ENCODE data around the gene IL12RB2.

DNA sequence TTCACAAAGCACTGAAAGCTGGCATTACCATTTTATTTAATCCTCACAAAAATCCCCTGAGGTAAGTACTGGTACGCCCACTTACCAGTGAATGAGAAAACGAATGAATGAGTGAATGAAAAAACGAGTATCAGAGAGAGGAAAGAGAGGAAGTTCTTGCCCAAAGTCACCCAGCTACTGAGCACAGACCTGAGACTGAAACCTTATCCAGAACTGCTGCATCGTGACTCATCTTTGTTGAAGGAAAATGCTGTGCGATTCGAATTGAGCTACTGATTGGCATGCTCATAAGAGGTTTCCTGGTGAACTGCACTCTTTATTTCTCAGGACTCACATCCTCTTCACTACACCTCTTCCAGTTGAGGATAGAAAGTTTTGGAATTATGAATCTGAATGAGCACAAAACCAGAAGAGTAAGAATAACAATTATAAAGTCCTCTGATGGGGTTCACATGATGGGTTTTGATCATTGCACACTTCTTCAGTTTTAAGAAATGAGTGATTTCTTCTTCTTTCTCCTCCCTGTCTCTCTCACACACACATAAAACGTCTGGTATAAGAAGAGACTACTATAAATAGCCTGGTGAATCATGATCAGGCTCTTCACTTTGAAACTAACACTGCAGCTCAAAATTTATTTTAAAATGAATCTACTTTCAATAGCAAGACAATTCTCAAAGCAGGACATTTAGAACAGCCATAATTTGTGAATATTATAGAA lies 32.1 kb downstream of the IL12RB2 start:
- TF ChIP-seq, protein P1, sequence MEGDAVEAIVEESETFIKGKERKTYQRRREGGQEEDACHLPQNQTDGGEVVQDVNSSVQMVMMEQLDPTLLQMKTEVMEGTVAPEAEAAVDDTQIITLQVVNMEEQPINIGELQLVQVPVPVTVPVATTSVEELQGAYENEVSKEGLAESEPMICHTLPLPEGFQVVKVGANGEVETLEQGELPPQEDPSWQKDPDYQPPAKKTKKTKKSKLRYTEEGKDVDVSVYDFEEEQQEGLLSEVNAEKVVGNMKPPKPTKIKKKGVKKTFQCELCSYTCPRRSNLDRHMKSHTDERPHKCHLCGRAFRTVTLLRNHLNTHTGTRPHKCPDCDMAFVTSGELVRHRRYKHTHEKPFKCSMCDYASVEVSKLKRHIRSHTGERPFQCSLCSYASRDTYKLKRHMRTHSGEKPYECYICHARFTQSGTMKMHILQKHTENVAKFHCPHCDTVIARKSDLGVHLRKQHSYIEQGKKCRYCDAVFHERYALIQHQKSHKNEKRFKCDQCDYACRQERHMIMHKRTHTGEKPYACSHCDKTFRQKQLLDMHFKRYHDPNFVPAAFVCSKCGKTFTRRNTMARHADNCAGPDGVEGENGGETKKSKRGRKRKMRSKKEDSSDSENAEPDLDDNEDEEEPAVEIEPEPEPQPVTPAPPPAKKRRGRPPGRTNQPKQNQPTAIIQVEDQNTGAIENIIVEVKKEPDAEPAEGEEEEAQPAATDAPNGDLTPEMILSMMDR (conservative IDR thresholded peaks at IDR 0.05 in 1 of 2, IDR thresholded peaks at IDR 0.05 in 1 of 2; ENCODE audit: low read depth in 1 of 2, low read length in 2 of 2): no peak
- no peak for TF ChIP-seq EZH2 (IDR thresholded peaks at IDR 0.05; ENCODE audit: low read length, missing control alignments)
